GM19238 (cell line): ENCODE data around the gene RARRES2.

ENCODE experiments used
- DNase-seq: peaks from one replicate; pipeline ENCODE4 v3.0.0; 2011; ENCODE audit warnings: low spot score; ENCODE audit not compliant: insufficient read length

The RARRES2 gene

GRCh38 chr7:150377196-150377595 is 35.8 kb upstream of the RARRES2 start:
- no peak for DNase-seq

- no peak for DNase-seq
Measured at GRCh38 chr7:150376560-150376959, 35.1 kb upstream of the RARRES2 start.

DNA sequence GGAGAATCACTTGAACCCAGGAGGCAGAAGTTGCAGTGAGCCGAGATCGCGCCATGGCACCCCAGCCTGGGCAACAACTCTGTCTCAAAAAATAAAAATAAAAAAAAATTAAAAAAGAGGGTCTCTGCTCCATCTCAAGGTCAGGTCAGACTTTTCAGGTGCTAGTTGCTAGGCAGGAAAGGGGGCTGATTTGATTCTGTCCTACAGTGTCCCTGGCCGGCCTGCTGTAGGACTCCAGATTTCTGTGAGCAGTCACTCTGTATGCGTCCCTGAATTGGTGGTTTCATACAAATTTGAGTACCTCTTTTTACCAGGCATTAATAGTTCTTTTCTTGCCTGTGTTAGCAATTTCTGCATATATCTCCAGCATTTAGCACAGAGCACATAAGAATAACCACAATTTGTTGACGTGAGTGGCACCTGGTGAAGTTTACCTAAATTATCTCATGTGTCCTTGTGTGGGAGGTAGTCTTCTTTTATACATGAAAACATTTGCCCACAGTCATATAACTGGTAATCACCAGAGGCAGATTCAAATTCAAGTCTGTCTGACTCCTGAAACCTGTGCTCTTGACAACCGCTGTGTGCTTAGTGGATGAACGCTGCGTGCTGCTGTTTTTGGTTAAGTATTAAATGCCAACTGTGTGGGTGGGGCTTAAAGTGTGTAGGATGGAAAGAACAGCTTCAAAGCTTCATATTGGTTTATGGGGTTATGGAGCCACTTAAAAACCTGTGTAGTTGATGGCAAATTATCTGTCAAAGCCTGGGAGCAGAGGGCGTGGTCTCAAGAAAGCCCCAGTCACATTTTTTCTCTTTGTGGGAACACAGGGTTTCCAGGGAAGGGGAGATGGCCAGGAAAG is 34.5 kb upstream of the RARRES2 start:
- DNase-seq, result no peak

- DNase-seq, result no peak
Measured at GRCh38 chr7:150374472-150374871, 33.0 kb upstream of the RARRES2 start.

- no peak for DNase-seq
Measured at GRCh38 chr7:150374026-150374425, 32.6 kb upstream of the RARRES2 start.

DNA sequence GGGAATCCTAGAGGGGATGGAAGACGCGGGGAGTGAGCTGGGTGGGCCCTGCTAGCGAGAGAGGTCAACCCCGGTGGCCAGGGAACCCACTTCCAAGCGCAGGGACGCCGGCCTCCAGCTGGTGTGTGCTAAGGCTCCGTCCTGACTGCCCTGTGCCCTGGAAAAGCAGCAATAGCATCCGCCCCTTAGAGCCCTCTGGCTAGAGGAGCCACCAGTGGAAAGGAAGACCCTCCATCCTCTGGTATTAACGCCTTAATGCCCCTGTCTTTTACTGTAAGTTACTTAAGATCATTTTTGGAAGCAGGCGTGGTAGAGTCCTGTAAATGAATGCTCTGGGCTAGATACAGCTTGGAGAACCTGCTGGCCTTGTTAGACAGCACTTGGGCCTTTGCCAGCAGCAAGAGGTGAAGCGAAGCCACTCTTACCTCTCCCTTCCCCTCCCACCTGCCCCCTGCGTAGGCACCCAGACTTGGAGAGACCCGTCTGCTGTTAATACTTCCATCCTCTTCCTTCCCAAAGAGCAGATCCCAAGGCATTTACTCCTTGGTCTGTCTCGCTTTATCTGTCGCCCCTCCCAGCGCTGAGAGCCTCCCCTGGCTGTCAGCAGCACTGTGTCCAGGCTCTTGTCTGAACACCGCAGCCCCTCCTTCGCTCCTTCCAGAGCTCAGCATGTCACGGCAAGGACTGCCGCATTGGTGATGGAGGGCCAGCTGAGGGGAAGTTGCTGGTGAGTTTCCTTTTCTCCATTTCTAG is 31.8 kb upstream of the RARRES2 start:
- DNase-seq, result no peak

- no peak for DNase-seq
Measured at GRCh38 chr7:150372271-150373048, 31.0 kb upstream of the RARRES2 start.

- DNase-seq, result no peak
Measured at GRCh38 chr7:150371996-150372270, 30.5 kb upstream of the RARRES2 start.

DNA sequence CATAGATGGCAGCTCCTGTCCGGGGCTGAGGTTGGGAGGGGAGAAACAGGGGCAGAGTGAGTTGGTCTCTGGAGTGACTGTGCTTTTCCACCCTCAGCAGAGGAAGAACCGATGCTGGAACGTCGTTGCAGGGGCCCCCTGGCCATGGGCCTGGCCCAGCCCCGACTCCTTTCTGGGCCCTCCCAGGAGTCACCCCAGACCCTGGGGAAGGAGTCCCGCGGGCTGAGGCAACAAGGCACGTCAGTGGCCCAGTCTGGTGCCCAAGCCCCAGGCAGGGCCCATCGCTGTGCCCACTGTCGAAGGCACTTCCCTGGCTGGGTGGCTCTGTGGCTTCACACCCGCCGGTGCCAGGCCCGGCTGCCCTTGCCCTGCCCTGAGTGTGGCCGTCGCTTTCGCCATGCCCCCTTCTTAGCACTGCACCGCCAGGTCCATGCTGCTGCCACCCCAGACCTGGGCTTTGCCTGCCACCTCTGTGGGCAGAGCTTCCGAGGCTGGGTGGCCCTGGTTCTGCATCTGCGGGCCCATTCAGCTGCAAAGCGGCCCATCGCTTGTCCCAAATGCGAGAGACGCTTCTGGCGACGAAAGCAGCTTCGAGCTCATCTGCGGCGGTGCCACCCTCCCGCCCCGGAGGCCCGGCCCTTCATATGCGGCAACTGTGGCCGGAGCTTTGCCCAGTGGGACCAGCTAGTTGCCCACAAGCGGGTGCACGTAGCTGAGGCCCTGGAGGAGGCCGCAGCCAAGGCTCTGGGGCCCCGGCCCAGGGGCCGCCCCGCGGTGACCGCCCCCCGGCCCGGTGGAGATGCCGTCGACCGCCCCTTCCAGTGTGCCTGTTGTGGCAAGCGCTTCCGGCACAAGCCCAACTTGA is 29.9 kb upstream of the RARRES2 start:
- DNase-seq, result no peak

DNA sequence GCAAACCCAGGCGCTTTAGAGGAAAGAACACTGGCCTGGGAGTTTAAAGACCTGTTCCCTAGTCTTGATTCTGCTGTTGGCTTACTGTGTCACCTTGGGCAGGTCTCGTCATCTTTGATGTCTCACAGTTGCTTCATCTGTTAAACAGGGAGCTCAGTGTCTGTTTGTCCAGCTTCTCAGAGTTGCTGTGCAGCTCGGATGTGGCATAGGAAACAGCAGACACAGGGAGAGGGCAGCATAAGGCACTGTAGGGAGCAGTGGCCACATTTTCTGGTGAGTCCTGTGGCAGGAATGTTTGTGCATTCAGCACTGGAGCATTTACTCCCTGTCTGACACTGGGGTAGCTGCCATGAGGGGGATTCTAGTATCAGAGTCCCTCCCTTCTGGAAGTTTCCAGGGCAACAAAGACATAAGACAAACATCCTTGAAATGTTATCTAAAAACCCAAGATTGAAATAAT is 29.2 kb upstream of the RARRES2 start:
- no peak for DNase-seq

- DNase-seq, result no peak
Measured at GRCh38 chr7:150369748-150370501, 28.5 kb upstream of the RARRES2 start.

- peak; percentile 81 for DNase-seq
Measured at GRCh38 chr7:150368884-150369747, 27.7 kb upstream of the RARRES2 start.

- DNase-seq, result peak; percentile 90
Measured at GRCh38 chr7:150368096-150368883, 26.9 kb upstream of the RARRES2 start, which contains the start of gene REPIN1. TSS of gene REPIN1 (plus strand) at chr7:150368822. CDS start at chr7:150369712, 890 bp downstream.

DNA sequence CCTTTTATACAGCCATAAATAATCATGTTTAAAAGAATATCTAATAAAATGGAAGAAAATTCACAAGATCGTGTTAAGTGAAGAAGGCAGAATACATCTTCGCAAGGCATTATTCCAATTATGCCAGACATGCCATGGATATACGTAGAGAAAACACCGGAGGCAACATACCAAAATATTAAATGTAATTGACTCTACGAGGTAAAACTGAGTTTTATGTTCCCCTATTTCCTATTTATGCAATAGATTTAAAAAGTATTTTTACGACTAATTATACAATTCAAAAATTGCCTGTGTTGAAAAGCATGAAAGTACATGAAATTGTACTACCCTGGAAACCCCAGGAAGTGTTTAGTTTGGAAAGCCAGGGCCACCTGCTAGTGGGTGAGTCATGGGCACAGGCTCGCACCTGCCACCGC is 26.3 kb upstream of the RARRES2 start:
- no peak for DNase-seq

DNA sequence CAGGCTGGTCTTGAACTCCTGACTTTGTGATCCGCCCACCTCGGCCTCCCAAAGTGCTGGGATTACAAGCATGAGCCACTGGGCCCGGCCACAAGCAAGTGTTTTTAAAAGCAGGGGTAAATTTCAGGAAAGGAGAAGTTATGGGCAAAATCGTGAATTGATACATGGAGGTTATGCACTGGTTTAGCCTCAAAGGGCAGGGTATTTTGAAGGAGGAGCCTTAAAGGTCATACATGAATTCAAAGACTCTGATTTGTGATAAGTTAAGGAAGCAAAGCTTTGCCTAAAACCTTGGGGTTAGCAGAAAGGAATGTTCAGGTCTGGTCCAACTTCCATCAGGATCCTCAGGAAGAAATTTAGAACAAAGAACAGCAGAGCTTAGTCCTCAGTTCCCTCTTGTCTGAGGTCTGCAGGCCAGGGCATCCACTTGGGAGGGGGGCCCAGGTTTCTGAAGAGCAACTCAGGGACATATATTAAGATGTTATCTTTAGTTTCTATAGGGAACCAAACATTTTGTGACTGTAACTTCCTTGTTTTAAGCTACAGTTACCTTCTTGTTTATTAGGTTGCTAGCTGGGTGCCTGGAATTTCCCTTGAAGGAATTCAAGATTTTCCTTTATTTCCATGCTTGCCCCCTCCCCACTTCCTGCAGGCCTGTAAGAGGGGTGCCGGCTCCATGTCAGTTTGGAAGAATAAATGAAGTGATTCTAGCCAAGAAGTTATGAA is 24.4 kb upstream of the RARRES2 start:
- DNase-seq, result no peak

DNA sequence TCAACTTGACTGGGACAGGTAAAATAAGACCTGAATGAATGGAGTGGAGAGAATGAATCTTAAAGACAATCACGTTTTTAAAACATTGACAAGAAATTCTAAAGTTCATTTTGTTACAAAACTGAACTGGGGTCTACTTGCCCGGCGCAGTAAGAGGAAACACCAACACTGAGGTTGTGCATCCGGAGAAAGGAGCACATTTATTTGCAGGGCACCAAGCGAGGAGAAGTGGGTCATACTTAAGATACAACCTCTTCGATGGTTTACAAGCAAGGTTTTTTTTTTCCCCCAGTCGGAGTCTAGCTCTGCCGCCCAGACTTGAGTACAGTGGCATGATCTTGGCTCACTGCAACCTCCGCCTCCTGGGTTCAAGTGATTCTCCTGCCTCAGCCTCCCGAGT is 23.8 kb upstream of the RARRES2 start:
- DNase-seq, result no peak

GRCh38 chr7:150363872-150364271 is 22.4 kb upstream of the RARRES2 start:
- DNase-seq, result peak; percentile 45

GRCh38 chr7:150363370-150363769 is 21.9 kb upstream of the RARRES2 start:
- DNase-seq, result no peak
